IMR-90 (cell line): ENCODE data around the gene PLLP. TPM values are rescaled to one million over a fixed set of nuclear protein-coding genes. Genes with fewer than 3 reads are reported as not detected.

ENCODE experiments used
- ATAC-seq: fragments of 200-7000 bp; cut with Tn5 transposase; 2 replicates; pipeline ENCODE4 v1.9.1; 2020; ENCODE audit warnings: low read depth, mild to moderate bottlenecking, moderate library complexity
- BruUV-seq: library from RNA; stranded (reverse); fragments of 400-500 nt; replicated peaks from 2 replicates; lab custom pipeline; 2021; lab: Mats Ljungman, UMichigan
- CTCF ChIA-PET: fragments of 300-600 bp; formaldehyde crosslinking; extraction: SDS; loops from one replicate; lab custom pipeline; 2021; ENCODE audit warnings: antibody characterized with exemption; lab: Yijun Ruan, JAX
- POLR2A ChIA-PET: fragments of 300-600 bp; sonication (Branson Sonifier 250); formaldehyde crosslinking; loops from one replicate; lab custom pipeline; 2022; ENCODE audit warnings: antibody characterized with exemption; ENCODE audit not compliant: unreplicated experiment; lab: Charles Lee
- DNase-seq: peaks from one replicate; pipeline ENCODE4 v3.0.0; 2013
- H2AFZ ChIP-seq: replicated peaks from 2 replicates; pipeline ENCODE3; 2013; ENCODE audit warnings: low read length, mild to moderate bottlenecking; ENCODE audit not compliant: poor library complexity
- H2AK5ac ChIP-seq: 2 replicates; pipeline ENCODE4 v1.6.1; 2013; ENCODE audit warnings: low read depth, low read length, inconsistent platforms
- H2AK9ac ChIP-seq: replicated peaks from 2 replicates; pipeline ENCODE3; 2013; ENCODE audit warnings: mild to moderate bottlenecking, low read depth, low read length, moderate library complexity; ENCODE audit not compliant: poor library complexity
- H2BK120ac ChIP-seq: 2 replicates; pipeline ENCODE4 v1.6.1; 2013; ENCODE audit warnings: low read depth, low read length, inconsistent platforms
- H2BK15ac ChIP-seq: 3 replicates; pipeline ENCODE4 v1.6.1; 2013; ENCODE audit warnings: low read depth, low read length, inconsistent platforms
- H2BK20ac ChIP-seq: 2 replicates; pipeline ENCODE4 v1.6.1; 2013; ENCODE audit warnings: low read depth, mild to moderate bottlenecking, inconsistent platforms, low read length, moderate library complexity
- H2BK5ac ChIP-seq: 2 replicates; pipeline ENCODE4 v1.6.1; 2013; ENCODE audit warnings: mild to moderate bottlenecking, low read depth, low read length, inconsistent platforms; ENCODE audit not compliant: poor library complexity, severe bottlenecking
- H3K14ac ChIP-seq: replicated peaks from 2 replicates; pipeline ENCODE4 v1.6.1; 2013; ENCODE audit warnings: low read depth, low read length, inconsistent platforms
- H3K18ac ChIP-seq: 2 replicates; pipeline ENCODE4 v1.6.1; 2013; ENCODE audit warnings: low read depth, low read length, control low read depth
- H3K23ac ChIP-seq: 2 replicates; pipeline ENCODE4 v1.6.1; 2013; ENCODE audit warnings: low read depth, low read length, inconsistent platforms
- H3K27ac ChIP-seq: 2 replicates; pipeline ENCODE4 v1.5.1; 2013; ENCODE audit warnings: mild to moderate bottlenecking, control low read depth, low read length; ENCODE audit not compliant: insufficient read depth
- H3K27me3 ChIP-seq: 2 replicates; pipeline ENCODE4 v1.6.1; 2013; ENCODE audit warnings: low read length; ENCODE audit not compliant: control insufficient read depth, insufficient read depth
- H3K36me3 ChIP-seq: 2 replicates; pipeline ENCODE4 v1.6.1; 2013; ENCODE audit warnings: low read length, mixed read lengths; ENCODE audit not compliant: control insufficient read depth, insufficient read depth
- H3K4ac ChIP-seq: 2 replicates; pipeline ENCODE4 v1.6.1; 2013; ENCODE audit warnings: low read depth, low read length, inconsistent platforms
- H3K4me1 ChIP-seq: 2 replicates; pipeline ENCODE4 v1.6.1; 2013; ENCODE audit warnings: low read length, mixed read lengths; ENCODE audit not compliant: control insufficient read depth, insufficient read depth
- H3K4me2 ChIP-seq: 2 replicates; pipeline ENCODE4 v1.6.1; 2013; ENCODE audit warnings: low read depth, mild to moderate bottlenecking, control low read depth, low read length, moderate library complexity
- H3K4me3 ChIP-seq: 2 replicates; pipeline ENCODE4 v1.5.1; 2013; ENCODE audit warnings: low read depth, mild to moderate bottlenecking, control low read depth, low read length, moderate library complexity; ENCODE audit not compliant: insufficient read depth
- H3K56ac ChIP-seq: 2 replicates; pipeline ENCODE4 v1.6.1; 2013; ENCODE audit warnings: low read length, inconsistent platforms; ENCODE audit not compliant: insufficient read depth; ENCODE audit errors: extremely low read depth
- H3K79me1 ChIP-seq, 2 experiments: 2 replicates each; pipeline ENCODE4 v1.6.1; 2013; ENCODE audit warnings: low read length in 2 of 2, inconsistent platforms in 1 of 2, low read depth in 1 of 2
- H3K9ac ChIP-seq: 2 replicates; pipeline ENCODE4 v1.6.1; 2013; ENCODE audit warnings: low read depth, low read length, control low read depth
- H3K9me1 ChIP-seq: 2 replicates; pipeline ENCODE4 v1.6.1; 2013; ENCODE audit warnings: low read length, inconsistent platforms; ENCODE audit not compliant: insufficient read depth
- H3K9me3 ChIP-seq: 2 replicates; pipeline ENCODE4 v1.6.1; 2013; ENCODE audit warnings: low read length; ENCODE audit not compliant: control insufficient read depth, insufficient read depth
- H4K20me1 ChIP-seq: 2 replicates; pipeline ENCODE4 v1.6.1; 2013; ENCODE audit warnings: low read length, inconsistent platforms; ENCODE audit not compliant: insufficient read depth
- H4K5ac ChIP-seq: 2 replicates; pipeline ENCODE4 v1.6.1; 2013; ENCODE audit warnings: mild to moderate bottlenecking, low read depth, low read length, control low read depth
- H4K8ac ChIP-seq, 2 experiments: 2 replicates each; pipeline ENCODE4 v1.6.1; 2013; ENCODE audit warnings: low read depth in 2 of 2, low read length in 2 of 2, control low read depth in 1 of 2, inconsistent platforms in 1 of 2
- H4K91ac ChIP-seq: 2 replicates; pipeline ENCODE4 v1.6.1; 2013; ENCODE audit warnings: low read depth, low read length, inconsistent platforms; ENCODE audit not compliant: insufficient read depth
- CEBPB ChIP-seq: IDR thresholded peaks from 2 replicates; pipeline ENCODE4 v1.6.1; 2012; ENCODE audit warnings: low read depth, low read length, improper control_type of control experiment
- MXI1 ChIP-seq: IDR thresholded peaks from 2 replicates; pipeline ENCODE4 v1.6.1; 2012; ENCODE audit warnings: low read depth, mild to moderate bottlenecking, low read length, moderate library complexity, borderline replicate concordance
- WGBS, 2 experiments: methylation state at CpG; one replicate each; pipeline versions ENCODE4 v1.1.5 to v1.1.7; 2013; ENCODE audit warnings: missing lambda C conversion rate in 2 of 2; ENCODE audit not compliant: insufficient read length in 1 of 2; ENCODE audit errors: extremely low coverage in 2 of 2; 5-methylcytosine and 5-hydroxymethylcytosine counted together
- dilution Hi-C: fragments of 300-500 bp; cut with HindIII; formaldehyde crosslinking; loops from one replicate; pipeline ENCODE4 v1.14.3; 2018; ENCODE audit warnings: low sequenced_read_pairs; ENCODE audit not compliant: unreplicated experiment
- in situ Hi-C: fragments of 300-500 bp; cut with MboI; formaldehyde crosslinking; loops from 3 replicates; pipeline ENCODE4 v1.14.3; 2019; ENCODE audit warnings: low sequenced_read_pairs, inconsistent platforms, mixed read lengths
- intact Hi-C: fragments of 100-400 bp; cut with micrococcal nuclease; formaldehyde crosslinking; loops from 2 replicates; pipeline ENCODE4 v1.10.0; 2022
- polyA plus RNA-seq, 3 experiments: library from polyadenylated mRNA; depleted of rRNA; stranded (reverse); fragments of >200 nt; gene quantifications; 2 replicates each; pipeline ENCODE4 v1.2.3, GENCODE V29; 2012; ENCODE audit warnings: low replicate concordance in 1 of 3
- total RNA-seq: library from RNA; depleted of rRNA; stranded (reverse); fragments of >200 nt; gene quantifications from 2 replicates; pipeline ENCODE4 v1.2.3, GENCODE V29; 2012

The PLLP gene
- total and polyA plus RNA-seq, 2 of the 4 experiments (the other 2 are of a cell fraction) = 0.05 TPM; not detected in 1

GRCh38 chr16:57256601-57257395 lies 27.7 kb downstream of the PLLP start:
- no peak overlapping the region for H4K5ac ChIP-seq
- no peak overlapping the region for H2BK20ac ChIP-seq
- no peak overlapping the region for H3K4me3 ChIP-seq
- peaks cover 19% of the 10 kb centered on the region for H3K36me3 ChIP-seq
- H2AK5ac ChIP-seq = no peak overlapping the region
- no peak overlapping the region for H2BK120ac ChIP-seq
- TF ChIP-seq CEBPB = no peak
- no peak for TF ChIP-seq MXI1
- H3K27me3 ChIP-seq = no peaks in the 10 kb centered on the region
- no peaks in the 10 kb centered on the region; a peak in 1 of 4 replicates for H3K79me1 ChIP-seq
- H3K56ac ChIP-seq = no peak overlapping the region
- H2AFZ ChIP-seq = no peak overlapping the region
- DNase-seq = no peak
- ChIA-PET POLR2A (no interaction called here), CTCF (no interaction called here)
- no peak overlapping the region for H3K4ac ChIP-seq
- no peak for ATAC-seq
- in situ Hi-C loops = no loop called here
- H4K91ac ChIP-seq = no peak overlapping the region
- no peaks in the 10 kb centered on the region; the same call in 1 of the 2 replicates for H4K20me1 ChIP-seq
- intact Hi-C loops = no loop called here
- WGBS, 2 experiments = 92% methylated on average over 6 of the region's 16 CpGs; no CpG with 5 or more reads in 1 of the 2 experiments
- H3K9ac ChIP-seq = no peak overlapping the region
- H2BK15ac ChIP-seq = no peak overlapping the region
- no peaks in the 10 kb centered on the region for H3K9me3 ChIP-seq
- no peak overlapping the region for H2BK5ac ChIP-seq
- H3K18ac ChIP-seq = no peak overlapping the region
- peaks cover 7% of the 10 kb centered on the region; the same call in 1 of the 2 replicates for H3K4me1 ChIP-seq
- H3K9me1 ChIP-seq = 0 out of 2 replicates have a peak, but pooled peaks cover 4% of the 10 kb centered on the region
- H3K27ac ChIP-seq = no peak overlapping the region
- no peak overlapping the region for H3K14ac ChIP-seq
- BruUV-seq = no TSS peak
- H3K4me2 ChIP-seq = no peak overlapping the region
- dilution Hi-C loops = no loop called here
- no peak overlapping the region for H3K23ac ChIP-seq
- H4K8ac ChIP-seq = no peak overlapping the region
- peak overlapping the region; percentile 68 for H2AK9ac ChIP-seq
